ENCODE measurements around the gene CLEC2D.

GRCh38 chr12:9710584-9711375 is 41.3 kb downstream of the CLEC2D start:
- no peak for TF ChIP-seq CTCF (IDR thresholded peaks at IDR 0.05 in 8 of 11, conservative IDR thresholded peaks at IDR 0.05 in 3 of 11)
- no peak for TF ChIP-seq POLR2A (IDR thresholded peaks at IDR 0.05)
- TF ChIP-seq POLR2AphosphoS5 (IDR thresholded peaks at IDR 0.05): no peak

Measured in spleen (tissue), 7 donors.